WTC11 (cell line): ENCODE data around the gene FIS1. TPM values are rescaled to one million over a fixed set of nuclear protein-coding genes. Genes with fewer than 3 reads are reported as not detected.

Experiments used
- ATAC-seq: fragments of 200-7000 bp; cut with Tn5 transposase; 2 replicates; pipeline ENCODE4 v1.10.0; 2021; ENCODE audit warnings: mild to moderate bottlenecking, moderate library complexity
- CTCF ChIA-PET: fragments of 300-600 bp; sonication (Branson Sonifier 250); formaldehyde crosslinking; loops from one replicate; lab custom pipeline; 2021; ENCODE audit warnings: antibody characterized with exemption; lab: Charles Lee
- POLR2A ChIA-PET: fragments of 350-600 bp; sonication (Branson Sonifier 250); formaldehyde crosslinking; loops from one replicate; lab custom pipeline; 2021; ENCODE audit warnings: antibody characterized with exemption; lab: Charles Lee
- DNase-seq: peaks from one replicate; pipeline ENCODE4 v3.0.0; 2021; ENCODE audit warnings: low spot score
- H3K27ac Mint-ChIP-seq: 2 replicates; pipeline ENCODE4 v1.8.0; 2021; ENCODE audit warnings: mixed read lengths
- H3K27me3 Mint-ChIP-seq: 2 replicates; pipeline ENCODE4 v1.8.0; 2021; ENCODE audit warnings: low read depth, mild to moderate bottlenecking, moderate library complexity, mixed read lengths
- H3K36me3 Mint-ChIP-seq: 2 replicates; pipeline ENCODE4 v1.8.0; 2021; ENCODE audit warnings: mixed read lengths
- H3K4me1 Mint-ChIP-seq: 2 replicates; pipeline ENCODE4 v1.8.0; 2022; ENCODE audit warnings: mixed read lengths
- H3K4me3 Mint-ChIP-seq: 2 replicates; pipeline ENCODE4 v1.8.0; 2021; ENCODE audit warnings: mild to moderate bottlenecking, moderate library complexity, mixed read lengths
- H3K9me3 Mint-ChIP-seq: 2 replicates; pipeline ENCODE4 v1.8.0; 2021; ENCODE audit warnings: mixed read lengths
- AFF4 ChIP-seq: sonication (generic); formaldehyde crosslinking; IDR thresholded peaks from 2 replicates; pipeline ENCODE4 v1.8.1; 2023; ENCODE audit warnings: mild to moderate bottlenecking, missing genetic modification reagents, borderline replicate concordance
- ATF3 ChIP-seq: sonication (generic); formaldehyde crosslinking; conservative IDR thresholded peaks from 2 replicates; pipeline ENCODE4 v1.8.1; 2022; ENCODE audit warnings: mild to moderate bottlenecking, missing genetic modification reagents
- CREM ChIP-seq: sonication (generic); formaldehyde crosslinking; IDR thresholded peaks from 2 replicates; pipeline ENCODE4 v1.8.1; 2022; ENCODE audit warnings: mild to moderate bottlenecking, missing genetic modification reagents, moderate library complexity
- CTCF ChIP-seq: fragments of 200-600 bp; IDR thresholded peaks from 2 replicates; pipeline ENCODE4 v1.8.0; 2022; ENCODE audit warnings: antibody characterized with exemption
- E2F4 ChIP-seq: sonication (generic); formaldehyde crosslinking; IDR thresholded peaks from 2 replicates; pipeline ENCODE4 v1.8.1; 2022; ENCODE audit warnings: low read depth, mild to moderate bottlenecking, moderate library complexity, missing genetic modification reagents, borderline replicate concordance
- E2F5 ChIP-seq: sonication (generic); formaldehyde crosslinking; IDR thresholded peaks from 2 replicates; pipeline ENCODE4 v1.8.1; 2022; ENCODE audit warnings: mild to moderate bottlenecking, moderate library complexity, missing genetic modification reagents
- ERG ChIP-seq: fragments of 250-450 bp; sonication (Bioruptor Pico); IDR thresholded peaks from 2 replicates; pipeline ENCODE4 v1.8.0; 2021; ENCODE audit warnings: mild to moderate bottlenecking
- ETV6 ChIP-seq: sonication (generic); formaldehyde crosslinking; IDR thresholded peaks from 2 replicates; pipeline ENCODE4 v1.8.1; 2022; ENCODE audit warnings: mild to moderate bottlenecking, missing genetic modification reagents
- FOXP1 ChIP-seq: sonication (generic); formaldehyde crosslinking; IDR thresholded peaks from 2 replicates; pipeline ENCODE4 v1.8.0; 2022; ENCODE audit warnings: missing genetic modification reagents, mild to moderate bottlenecking, moderate library complexity, borderline replicate concordance
- JUN ChIP-seq: sonication (generic); formaldehyde crosslinking; IDR thresholded peaks from 2 replicates; pipeline ENCODE4 v1.8.0; 2023; ENCODE audit warnings: mild to moderate bottlenecking, missing genetic modification reagents
- OVOL2 ChIP-seq: fragments of 250-450 bp; sonication (Bioruptor Pico); IDR thresholded peaks from 2 replicates; pipeline ENCODE4 v1.9.0; 2021; ENCODE audit warnings: mild to moderate bottlenecking, borderline replicate concordance
- SMAD4 ChIP-seq: sonication (generic); formaldehyde crosslinking; IDR thresholded peaks from 2 replicates; pipeline ENCODE4 v1.8.0; 2022; ENCODE audit warnings: mild to moderate bottlenecking, missing genetic modification reagents
- TP53 ChIP-seq: sonication (generic); formaldehyde crosslinking; IDR thresholded peaks from 2 replicates; pipeline ENCODE4 v1.8.1; 2023; ENCODE audit warnings: mild to moderate bottlenecking, missing genetic modification reagents
- ZNF121 ChIP-seq: sonication (generic); formaldehyde crosslinking; IDR thresholded peaks from 2 replicates; pipeline ENCODE4 v1.8.0; 2023; ENCODE audit warnings: missing genetic modification reagents
- ZNF317 ChIP-seq: sonication (generic); formaldehyde crosslinking; IDR thresholded peaks from 2 replicates; pipeline ENCODE4 v1.8.1; 2023; ENCODE audit warnings: low read depth, mild to moderate bottlenecking, moderate library complexity, missing genetic modification reagents, borderline replicate concordance
- ZSCAN18 ChIP-seq: fragments of 250-450 bp; sonication (Bioruptor Pico); IDR thresholded peaks from 2 replicates; pipeline ENCODE4 v2.1.2; 2022; ENCODE audit warnings: mild to moderate bottlenecking, moderate library complexity
- total RNA-seq: library from RNA; stranded (reverse); gene quantifications from 3 replicates; pipeline ENCODE4 v1.2.3, GENCODE V29; 2021

The FIS1 gene
- total RNA-seq, 1 experiment from 2014 or later: 123 TPM

GRCh38 chr7:101239951-101240220 is 5.0 kb downstream of the FIS1 start (continued):
- TF ChIP-seq E2F5 (CRISPR knock-in tag) (no peak), TP53 (CRISPR knock-in tag) (no peak)

- Mint-ChIP-seq H3K36me3 (peaks cover 4% of the 10 kb centered on the region; the same call in 1 of the 2 replicates), H3K27ac (no peak overlapping the region), H3K4me3 (no peak overlapping the region), H3K4me1 (peaks cover 23% of the 10 kb centered on the region), H3K27me3 (no peaks in the 10 kb centered on the region), H3K9me3 (no peaks in the 10 kb centered on the region)
- DNase-seq (no peak), ATAC-seq (no peak)
- CTCF ChIA-PET: interaction anchor here (0.6 to 8.0 kb wide), 6 partner anchors 13 to 51 kb away, joined by 4 to 80 read pairs (median 8); partner anchors contain the start of genes PLOD3 and ZNHIT1
- POLR2A ChIA-PET: interaction anchor here (0.6 kb wide), 1 partner anchor 83 kb away, joined by 3 read pairs; no protein-coding TSS in a partner anchor
- no peak for TF ChIP-seq ERG (CRISPR knock-in tag)
- no peak for TF ChIP-seq ZNF317
- TF ChIP-seq AFF4 (CRISPR knock-in tag): no peak
- no peak for TF ChIP-seq ATF3 (CRISPR knock-in tag)
- TF ChIP-seq E2F4 (CRISPR knock-in tag): no peak
- TF ChIP-seq CREM (CRISPR knock-in tag): no peak
- no peak for TF ChIP-seq FOXP1 (CRISPR knock-in tag)
- TF ChIP-seq CTCF: no peak
- TF ChIP-seq SMAD4 (CRISPR knock-in tag): no peak
- no peak for TF ChIP-seq ZNF121 (CRISPR knock-in tag)
- TF ChIP-seq OVOL2 (CRISPR knock-in tag): no peak
- TF ChIP-seq JUN (CRISPR knock-in tag): no peak
- TF ChIP-seq ETV6 (CRISPR knock-in tag): no peak
- TF ChIP-seq ZSCAN18: no peak
Observed at GRCh38 chr7:101239191-101239950, 5.5 kb downstream of the FIS1 start.
